ENCODE results near the gene MSL3. TPM values are rescaled to one million over a fixed set of nuclear protein-coding genes. Genes with fewer than 3 reads are reported as not detected.

Gene MSL3
- total RNA-seq, 1 donor from 2014 or later: 33.2 TPM

DNA sequence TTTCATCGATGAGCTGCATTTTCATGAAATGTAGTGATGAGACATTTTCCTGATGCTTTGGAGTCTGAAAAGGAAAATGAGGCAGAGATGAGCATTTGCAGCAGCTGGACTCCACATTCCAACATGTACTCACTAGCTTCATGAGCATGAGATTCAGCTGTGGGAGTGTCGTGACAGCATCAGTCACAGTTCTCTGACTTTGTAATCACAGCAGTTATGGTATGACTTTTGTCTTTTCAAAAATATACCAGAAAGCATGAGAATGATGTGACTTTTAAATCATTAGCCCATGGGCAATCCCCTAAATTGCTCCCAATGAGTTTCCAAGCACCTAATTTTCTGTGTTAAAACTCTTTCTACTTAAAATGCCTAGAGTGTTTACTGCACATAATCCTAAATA is 18.3 kb upstream of the MSL3 start:
- Histone ChIP-seq H3K36me3 (no peaks in the 10 kb centered on the region), H3K27ac (no peak overlapping the region), H3K79me2 (ENCODE audit: low read depth) (no peaks in the 10 kb centered on the region), H3K4me3 (no peak overlapping the region), H3F3A (ENCODE audit: low read depth) (no peaks in the 10 kb centered on the region), H3K4me1 (no peaks in the 10 kb centered on the region), H3K9me3 (ENCODE audit: low read depth) (no peaks in the 10 kb centered on the region), H3K9ac (no peak overlapping the region), H3K4me2 (no peak overlapping the region), H3K27me3 (no peaks in the 10 kb centered on the region), H4K20me1 (ENCODE audit: low read depth) (no peaks in the 10 kb centered on the region), H2AFZ (replicated peaks) (no peak overlapping the region)
- H3K9me3 Mint-ChIP-seq: no peaks in the 10 kb centered on the region
- no peak overlapping the region for H3K27ac Mint-ChIP-seq
- no peak overlapping the region for H3K4me3 Mint-ChIP-seq
- TF ChIP-seq EZH2phosphoT487 (IDR thresholded peaks at IDR 0.05) (no peak), EZH2 (IDR thresholded peaks at IDR 0.05) (no peak)
- TF ChIP-seq, protein P1, sequence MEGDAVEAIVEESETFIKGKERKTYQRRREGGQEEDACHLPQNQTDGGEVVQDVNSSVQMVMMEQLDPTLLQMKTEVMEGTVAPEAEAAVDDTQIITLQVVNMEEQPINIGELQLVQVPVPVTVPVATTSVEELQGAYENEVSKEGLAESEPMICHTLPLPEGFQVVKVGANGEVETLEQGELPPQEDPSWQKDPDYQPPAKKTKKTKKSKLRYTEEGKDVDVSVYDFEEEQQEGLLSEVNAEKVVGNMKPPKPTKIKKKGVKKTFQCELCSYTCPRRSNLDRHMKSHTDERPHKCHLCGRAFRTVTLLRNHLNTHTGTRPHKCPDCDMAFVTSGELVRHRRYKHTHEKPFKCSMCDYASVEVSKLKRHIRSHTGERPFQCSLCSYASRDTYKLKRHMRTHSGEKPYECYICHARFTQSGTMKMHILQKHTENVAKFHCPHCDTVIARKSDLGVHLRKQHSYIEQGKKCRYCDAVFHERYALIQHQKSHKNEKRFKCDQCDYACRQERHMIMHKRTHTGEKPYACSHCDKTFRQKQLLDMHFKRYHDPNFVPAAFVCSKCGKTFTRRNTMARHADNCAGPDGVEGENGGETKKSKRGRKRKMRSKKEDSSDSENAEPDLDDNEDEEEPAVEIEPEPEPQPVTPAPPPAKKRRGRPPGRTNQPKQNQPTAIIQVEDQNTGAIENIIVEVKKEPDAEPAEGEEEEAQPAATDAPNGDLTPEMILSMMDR (IDR thresholded peaks at IDR 0.05): no peak
- no peaks in the 10 kb centered on the region for H3K4me1 Mint-ChIP-seq
- no peaks in the 10 kb centered on the region for H3K36me3 Mint-ChIP-seq
- peaks cover 2% of the 10 kb centered on the region for H3K27me3 Mint-ChIP-seq (ENCODE audit: insufficient read depth, low read depth)
- DNase-seq (ENCODE audit: low spot score): no peak

DNA sequence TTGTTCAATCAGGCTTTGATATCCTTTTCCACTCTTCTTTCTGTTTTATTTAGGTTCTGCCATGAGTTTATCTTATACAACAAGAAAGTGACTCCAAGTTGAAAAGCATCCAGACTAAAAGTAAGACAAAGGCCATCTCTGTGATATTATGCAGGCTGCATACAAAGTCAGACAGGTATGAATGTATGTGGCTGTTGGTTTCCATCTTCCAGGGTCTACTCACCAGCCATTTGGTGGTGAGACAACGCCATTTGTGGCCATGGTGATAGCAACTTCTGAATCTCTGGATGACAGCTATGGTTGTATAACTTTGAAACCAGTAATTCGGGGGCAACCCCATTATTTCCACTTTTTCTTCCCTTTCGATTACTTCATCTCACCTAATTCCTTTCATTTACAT is 17.2 kb upstream of the MSL3 start:
- Histone ChIP-seq H3K9ac (no peak overlapping the region), H3K4me3 (no peak overlapping the region), H3K4me2 (no peak overlapping the region), H2AFZ (replicated peaks) (no peak overlapping the region), H3K27ac (no peak overlapping the region), H4K20me1 (ENCODE audit: low read depth) (no peaks in the 10 kb centered on the region), H3K9me3 (ENCODE audit: low read depth) (no peaks in the 10 kb centered on the region), H3K27me3 (no peaks in the 10 kb centered on the region), H3K79me2 (ENCODE audit: low read depth) (no peaks in the 10 kb centered on the region), H3F3A (ENCODE audit: low read depth) (no peaks in the 10 kb centered on the region), H3K4me1 (no peaks in the 10 kb centered on the region), H3K36me3 (no peaks in the 10 kb centered on the region)
- no peak for TF ChIP-seq EZH2phosphoT487 (IDR thresholded peaks at IDR 0.05)
- TF ChIP-seq, protein P1 (IDR thresholded peaks at IDR 0.05): no peak
- TF ChIP-seq EZH2 (IDR thresholded peaks at IDR 0.05): no peak
- no peak for DNase-seq (ENCODE audit: low spot score)
- Mint-ChIP-seq H3K36me3 (no peaks in the 10 kb centered on the region), H3K4me3 (no peak overlapping the region), H3K4me1 (no peaks in the 10 kb centered on the region), H3K27me3 (ENCODE audit: insufficient read depth, low read depth) (peaks cover 2% of the 10 kb centered on the region), H3K27ac (no peak overlapping the region), H3K9me3 (no peaks in the 10 kb centered on the region)

DNA sequence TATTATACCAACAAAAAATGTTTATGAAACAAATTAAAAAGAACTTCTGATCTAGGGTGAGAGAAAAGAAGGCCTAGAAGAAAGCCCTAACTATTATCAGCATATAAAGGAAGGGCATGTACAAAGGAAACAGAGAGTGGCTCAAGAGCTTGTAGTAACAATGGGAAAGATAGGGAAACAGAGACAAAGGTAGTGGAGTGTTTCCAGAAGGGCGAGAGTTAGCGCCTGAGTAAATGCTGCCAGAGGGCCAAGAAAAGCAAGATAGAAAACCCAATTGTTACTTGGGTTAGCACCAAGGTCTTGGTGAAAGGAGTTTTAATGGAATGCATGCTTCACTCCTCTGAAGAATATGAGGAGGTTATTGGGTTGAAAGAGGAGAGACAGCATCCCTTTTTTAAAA is 16.5 kb upstream of the MSL3 start:
- no peaks in the 10 kb centered on the region for H4K20me1 ChIP-seq (ENCODE audit: low read depth)
- no peak overlapping the region for H3K4me3 ChIP-seq
- H3K9ac ChIP-seq: no peak overlapping the region
- H3F3A ChIP-seq (ENCODE audit: low read depth): no peaks in the 10 kb centered on the region
- no peak overlapping the region for H3K27ac ChIP-seq
- TF ChIP-seq, protein P1 (IDR thresholded peaks at IDR 0.05): no peak
- TF ChIP-seq EZH2phosphoT487 (IDR thresholded peaks at IDR 0.05): no peak
- no peak for TF ChIP-seq EZH2 (IDR thresholded peaks at IDR 0.05)
- H3K4me2 ChIP-seq: no peak overlapping the region
- Mint-ChIP-seq H3K4me1 (no peaks in the 10 kb centered on the region), H3K27ac (no peak overlapping the region), H3K36me3 (no peaks in the 10 kb centered on the region), H3K4me3 (no peak overlapping the region), H3K9me3 (no peaks in the 10 kb centered on the region), H3K27me3 (ENCODE audit: insufficient read depth, low read depth) (peaks cover 2% of the 10 kb centered on the region)
- H2AFZ ChIP-seq (replicated peaks): no peak overlapping the region
- no peaks in the 10 kb centered on the region for H3K27me3 ChIP-seq
- H3K9me3 ChIP-seq (ENCODE audit: low read depth): no peaks in the 10 kb centered on the region
- no peak for DNase-seq (ENCODE audit: low spot score)
- H3K36me3 ChIP-seq: no peaks in the 10 kb centered on the region
- H3K79me2 ChIP-seq (ENCODE audit: low read depth): no peaks in the 10 kb centered on the region
- H3K4me1 ChIP-seq: no peaks in the 10 kb centered on the region
